Immature natural killer cell (primary cell): ENCODE measurements around the gene TNFAIP8L2. TPM values are rescaled to one million over a fixed set of nuclear protein-coding genes. Genes with fewer than 3 reads are reported as not detected.

Experiments used
- DNase-seq, 3 donors: peaks; one replicate each; pipeline ENCODE4 v3.0.0; 2022; ENCODE audit warnings: mixed read lengths in 1 of 3
- H3K27ac Mint-ChIP-seq, 6 donors: one replicate each; pipeline ENCODE4 v1.8.0; 2020; ENCODE audit warnings: mixed read lengths in 6 of 6, mild to moderate bottlenecking in 5 of 6, inconsistent platforms in 4 of 6, moderate library complexity in 3 of 6
- H3K27me3 Mint-ChIP-seq, 3 donors: one replicate each; pipeline ENCODE4 v1.8.0; 2020 to 2021; ENCODE audit warnings: low read depth in 3 of 3, mild to moderate bottlenecking in 3 of 3, mixed read lengths in 3 of 3, moderate library complexity in 3 of 3, inconsistent platforms in 1 of 3
- H3K36me3 Mint-ChIP-seq, 3 donors: one replicate each; pipeline ENCODE4 v1.8.0; 2020; ENCODE audit warnings: mixed read lengths in 3 of 3, inconsistent platforms in 2 of 3, mild to moderate bottlenecking in 2 of 3
- H3K4me1 Mint-ChIP-seq, 2 donors: one replicate each; pipeline ENCODE4 v1.8.0; 2020; ENCODE audit warnings: inconsistent platforms in 2 of 2, mild to moderate bottlenecking in 2 of 2, mixed read lengths in 2 of 2, moderate library complexity in 1 of 2
- H3K4me3 Mint-ChIP-seq, 5 donors: one replicate each; pipeline ENCODE4 v1.8.0; 2020; ENCODE audit warnings: mild to moderate bottlenecking in 5 of 5, mixed read lengths in 5 of 5, inconsistent platforms in 3 of 5, moderate library complexity in 3 of 5
- H3K9me3 Mint-ChIP-seq, 6 donors: one replicate each; pipeline ENCODE4 v1.8.0; 2020; ENCODE audit warnings: mild to moderate bottlenecking in 6 of 6, mixed read lengths in 6 of 6, inconsistent platforms in 4 of 6, moderate library complexity in 3 of 6
- polyA plus RNA-seq, 3 donors: library from polyadenylated mRNA; unstranded; fragments of 300-500 nt; fragmentation: Illumina TruSeq; gene quantifications; one replicate each; pipeline ENCODE4 v1.2.3, GENCODE V29; 2021

TNFAIP8L2 gene
- 10 to 100 TPM; 25.9 to 69.2 (median 32.0) TPM for polyA plus RNA-seq

DNA sequence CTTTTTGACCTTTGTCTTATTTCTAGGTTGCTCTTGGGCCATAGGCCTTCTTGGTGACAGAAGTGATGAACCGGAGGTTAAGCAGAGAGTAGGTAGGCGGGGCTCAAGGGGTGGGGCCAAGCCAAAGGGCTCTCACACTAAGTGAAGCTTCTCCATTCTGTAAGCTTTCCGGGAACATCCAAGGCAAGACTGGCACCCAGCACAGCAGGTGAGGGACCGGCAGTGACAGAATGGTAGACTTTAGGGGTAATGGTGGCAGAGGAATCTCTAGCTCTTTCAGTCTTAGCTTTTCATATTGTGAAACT, at the start of gene TNFAIP8L2:
TNFAIP8L2 (plus strand) TSS at position 135 of the 305 bp plus-strand sequence. CDS start 2,049 bp downstream, outside the sequence.
- DNase-seq = peak; percentile 48 to 60 (median 59)
- H3K36me3 Mint-ChIP-seq = peaks cover 8 to 18% (median 14%) of the 10 kb centered on the region in 3 donors
- H3K9me3 Mint-ChIP-seq = no peaks in the 10 kb centered on the region
- peaks cover 43 to 55% of the 10 kb centered on the region in 2 donors for H3K4me1 Mint-ChIP-seq
- H3K27ac Mint-ChIP-seq = peak within 1 kb of the TSS; percentile 81 to 97 (median 90)
- peak within 1 kb of the TSS; percentile 95 to 99 (median 98) for H3K4me3 Mint-ChIP-seq
- peaks cover 0 to 5% (median 4%) of the 10 kb centered on the region in 3 donors for H3K27me3 Mint-ChIP-seq

DNA sequence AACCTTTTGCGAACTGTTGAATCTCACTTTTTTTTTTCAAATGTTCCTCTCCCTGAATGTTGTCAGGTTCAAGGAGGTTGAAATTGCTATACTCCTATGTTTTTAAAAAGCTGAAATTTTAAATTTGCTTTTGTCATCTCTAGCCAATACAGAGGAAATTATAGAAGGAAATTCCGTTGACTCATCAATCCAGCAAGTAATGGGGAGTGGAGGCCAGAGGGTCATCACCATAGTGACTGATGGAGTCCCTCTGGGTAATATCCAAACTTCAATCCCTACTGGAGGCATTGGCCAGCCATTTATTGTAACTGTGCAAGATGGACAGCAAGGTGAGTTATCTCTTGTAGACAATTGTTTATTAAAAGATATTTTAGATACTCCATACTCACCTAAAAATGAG, 49.6 kb upstream of the TNFAIP8L2 start:
- H3K27ac Mint-ChIP-seq = no peak overlapping the region

DNA sequence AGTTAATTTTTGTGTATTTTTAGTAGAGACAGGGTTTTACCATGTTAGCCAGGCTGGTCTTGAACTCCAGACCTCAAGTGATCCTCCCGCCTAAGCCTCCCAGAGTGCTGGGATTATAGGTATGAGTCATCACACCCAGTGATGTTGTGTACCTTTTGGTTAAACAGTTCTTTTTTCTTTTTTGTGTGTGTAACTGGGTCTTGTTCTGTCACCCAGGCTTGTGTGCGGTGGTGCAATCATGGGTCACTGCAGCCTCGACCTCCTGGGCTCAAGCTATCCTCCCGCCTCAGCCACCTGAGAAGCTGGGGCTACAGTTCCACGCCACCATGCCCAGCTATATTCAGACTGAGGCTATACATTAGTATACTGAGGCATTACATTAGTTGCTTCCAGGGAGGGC, 48.1 kb upstream of the TNFAIP8L2 start:
- Mint-ChIP-seq H3K27ac (no peak overlapping the region), H3K36me3 (peaks cover 8 to 20% (median 11%) of the 10 kb centered on the region in 3 donors), H3K27me3 (peaks cover 0 to 2% (median 0%) of the 10 kb centered on the region in 3 donors)

More for the DNA sequence above, 49.6 kb upstream of the TNFAIP8L2 start:
- Mint-ChIP-seq H3K9me3 (no peaks in the 10 kb centered on the region), H3K4me3 (no peak overlapping the region), H3K36me3 (peaks cover 8 to 20% (median 11%) of the 10 kb centered on the region in 3 donors), H3K4me1 (no peaks in the 10 kb centered on the region), H3K27me3 (peaks cover 0 to 2% (median 0%) of the 10 kb centered on the region in 3 donors)
- no peak for DNase-seq

DNA sequence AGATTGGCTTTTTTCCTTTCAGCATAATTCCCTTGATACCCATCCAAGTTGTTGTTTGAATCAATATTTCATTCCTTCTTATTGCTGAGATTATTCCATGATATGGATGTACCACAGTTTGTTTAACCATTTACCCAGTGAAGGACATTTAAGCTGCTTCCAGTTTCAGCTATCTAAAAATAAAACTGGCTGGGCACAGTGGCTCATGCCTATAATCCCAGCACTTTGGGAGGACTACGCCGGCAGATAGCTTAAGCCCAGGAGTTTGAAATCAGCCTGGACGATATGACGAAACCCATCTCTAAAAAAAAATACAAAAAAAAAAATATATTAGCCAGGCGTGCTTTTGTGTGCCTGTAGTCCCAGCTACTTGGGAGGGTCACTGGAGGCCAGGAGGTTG, 42.6 kb upstream of the TNFAIP8L2 start:
- no peak for DNase-seq
- Mint-ChIP-seq H3K4me1 (no peaks in the 10 kb centered on the region), H3K27ac (no peak overlapping the region), H3K9me3 (no peaks in the 10 kb centered on the region), H3K36me3 (peaks cover 13 to 18% (median 16%) of the 10 kb centered on the region in 3 donors), H3K4me3 (no peak overlapping the region), H3K27me3 (no peaks in the 10 kb centered on the region)

More for the DNA sequence above, 48.1 kb upstream of the TNFAIP8L2 start:
- Mint-ChIP-seq H3K4me1 (no peaks in the 10 kb centered on the region), H3K4me3 (no peak overlapping the region), H3K9me3 (no peaks in the 10 kb centered on the region)
- DNase-seq = no peak

DNA sequence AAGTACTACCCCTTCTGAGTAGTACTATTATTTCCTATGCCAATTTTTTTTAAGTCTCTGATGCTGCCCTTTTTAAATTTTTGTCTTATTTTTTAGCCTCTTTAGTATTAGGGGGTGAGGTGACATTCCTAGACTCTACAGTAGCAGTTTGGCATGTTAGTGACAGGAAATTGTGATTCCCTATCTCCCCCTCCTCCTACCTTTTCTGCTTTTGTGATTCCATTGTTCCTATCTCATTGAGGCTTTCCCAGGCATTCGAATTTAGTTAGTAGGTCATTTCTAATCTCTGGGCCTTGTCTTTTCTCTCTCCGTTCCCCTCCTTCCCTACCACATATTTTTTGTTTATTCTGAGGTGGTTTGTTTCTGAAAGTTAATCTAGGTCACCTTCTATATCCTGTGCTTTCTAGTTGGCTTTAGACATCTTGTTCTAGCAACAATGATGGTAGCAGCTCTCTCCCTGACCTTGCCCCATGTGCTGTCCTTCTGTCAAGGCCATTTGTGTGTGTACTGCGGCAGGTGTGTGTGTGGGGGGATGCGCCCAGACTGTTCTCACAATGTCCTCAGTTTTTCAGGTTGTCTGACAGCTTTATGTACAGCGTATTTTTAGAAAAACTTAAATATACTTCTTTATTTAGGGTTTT, 31.6 kb upstream of the TNFAIP8L2 start:
- H3K36me3 Mint-ChIP-seq = peaks cover 8 to 26% (median 18%) of the 10 kb centered on the region in 3 donors
- H3K4me1 Mint-ChIP-seq = no peaks in the 10 kb centered on the region
- H3K9me3 Mint-ChIP-seq = no peaks in the 10 kb centered on the region
- no peak for DNase-seq
- no peak overlapping the region for H3K4me3 Mint-ChIP-seq
- H3K27me3 Mint-ChIP-seq = peaks cover 0 to 2% (median 0%) of the 10 kb centered on the region in 3 donors
- H3K27ac Mint-ChIP-seq = no peak overlapping the region

DNA sequence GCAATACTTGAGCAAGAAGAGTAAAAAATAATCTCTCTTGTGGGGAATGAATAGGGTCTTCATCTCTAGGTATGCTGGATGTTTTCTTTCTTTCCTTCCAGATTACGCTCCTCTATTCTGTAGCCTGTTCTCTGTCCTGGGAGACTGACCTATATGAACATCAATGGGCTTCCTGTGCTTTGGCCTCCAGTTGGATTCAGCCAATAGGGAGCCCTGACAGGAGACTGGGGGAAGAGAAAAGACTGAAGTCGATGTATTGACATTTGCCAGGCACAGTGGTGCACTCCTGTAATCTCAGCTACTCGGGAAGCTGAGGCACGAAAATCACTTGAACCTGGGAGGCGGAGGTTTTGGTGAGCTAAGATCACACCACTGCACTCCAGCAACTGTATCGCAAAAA, 27.6 kb upstream of the TNFAIP8L2 start:
- Mint-ChIP-seq H3K4me3 (no peak overlapping the region), H3K27me3 (peaks cover under 1 to 4% (median 4%) of the 10 kb centered on the region in 3 donors), H3K9me3 (no peaks in the 10 kb centered on the region), H3K36me3 (peaks cover 4 to 11% (median 10%) of the 10 kb centered on the region in 3 donors), H3K27ac (no peak overlapping the region), H3K4me1 (peaks cover 12 to 13% of the 10 kb centered on the region in 2 donors)
- DNase-seq = no peak

DNA sequence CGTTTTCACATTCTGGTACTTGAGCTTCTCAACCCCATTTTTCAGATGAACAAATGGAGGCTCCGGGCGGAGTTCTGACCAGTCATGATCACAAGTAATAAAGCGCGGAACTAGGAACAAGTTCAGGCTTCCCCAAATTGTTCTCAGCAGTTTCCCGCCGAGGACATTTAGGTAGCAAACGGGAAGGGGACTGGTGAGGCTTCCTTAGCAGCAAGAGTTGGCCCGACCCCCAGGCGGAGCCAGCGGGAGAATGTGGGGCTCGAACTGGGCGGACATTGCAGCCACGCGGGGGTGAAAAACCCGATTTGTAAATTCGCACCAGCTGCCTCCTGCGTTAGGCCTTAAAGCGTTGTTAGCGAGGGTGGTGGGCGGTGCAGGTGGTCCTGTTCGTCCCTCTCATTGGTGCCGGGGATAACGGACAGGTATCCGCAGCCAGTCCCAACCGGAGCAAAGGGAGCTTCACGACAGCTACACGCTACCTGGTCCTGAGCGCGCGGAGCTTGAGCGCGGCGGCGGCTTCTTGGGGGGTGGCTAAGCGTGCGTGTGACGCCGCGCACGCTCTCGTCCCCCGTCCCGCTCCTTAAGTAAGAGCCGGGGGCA, 25.4 kb upstream of the TNFAIP8L2 start:
- peak overlapping the region in 4 of 6 donors; percentile 45 to 74 (median 66) for H3K27ac Mint-ChIP-seq
- H3K27me3 Mint-ChIP-seq = peaks cover 3 to 4% (median 4%) of the 10 kb centered on the region in 3 donors
- H3K36me3 Mint-ChIP-seq = peaks cover 0 to 3% (median 0%) of the 10 kb centered on the region in 3 donors
- H3K4me1 Mint-ChIP-seq = peaks cover 12 to 13% of the 10 kb centered on the region in 2 donors
- DNase-seq = peak; percentile 70 to 74 (median 73)
- peak overlapping the region; percentile 79 to 85 (median 83) for H3K4me3 Mint-ChIP-seq
- H3K9me3 Mint-ChIP-seq = no peaks in the 10 kb centered on the region

DNA sequence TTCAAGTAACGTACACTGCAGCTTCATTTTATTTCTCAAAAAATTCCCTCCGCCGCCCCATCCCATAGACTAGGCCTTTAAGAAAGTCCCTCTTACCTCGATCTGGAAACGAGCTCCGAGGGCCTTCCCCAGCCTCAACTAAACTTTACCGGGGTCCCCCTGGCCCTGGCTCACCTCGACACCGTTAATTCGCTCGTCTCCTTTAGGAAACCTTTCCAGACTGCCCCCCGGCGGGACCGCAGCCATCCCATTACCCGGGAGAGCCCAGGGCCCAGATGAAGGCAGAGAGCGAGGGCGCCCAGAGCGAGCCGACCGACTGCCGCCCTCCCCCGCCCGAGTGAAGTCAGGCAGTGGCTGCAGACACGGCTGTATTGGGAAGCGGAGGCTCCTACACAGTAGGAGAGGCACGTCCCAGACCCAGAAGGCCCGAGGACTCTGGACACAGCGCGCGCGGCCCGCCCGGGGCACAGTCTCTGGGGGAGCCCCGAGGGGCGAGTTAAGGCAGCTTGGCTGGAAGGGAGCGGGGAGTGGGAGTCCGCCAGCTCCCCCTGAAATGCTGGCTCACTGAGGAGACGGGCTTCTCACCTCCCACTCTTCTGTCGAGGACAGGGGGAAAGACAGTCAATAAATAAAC, 24.6 kb upstream of the TNFAIP8L2 start:
- Mint-ChIP-seq H3K4me3 (peak overlapping the region; percentile 79 to 85 (median 83)), H3K9me3 (no peaks in the 10 kb centered on the region), H3K4me1 (peaks cover 12 to 13% of the 10 kb centered on the region in 2 donors), H3K36me3 (peaks cover 0 to 3% (median 0%) of the 10 kb centered on the region in 3 donors), H3K27ac (peak overlapping the region in 2 of 6 donors; percentile 30 to 74), H3K27me3 (peaks cover 3 to 5% (median 4%) of the 10 kb centered on the region in 3 donors)
- DNase-seq = no peak

DNA sequence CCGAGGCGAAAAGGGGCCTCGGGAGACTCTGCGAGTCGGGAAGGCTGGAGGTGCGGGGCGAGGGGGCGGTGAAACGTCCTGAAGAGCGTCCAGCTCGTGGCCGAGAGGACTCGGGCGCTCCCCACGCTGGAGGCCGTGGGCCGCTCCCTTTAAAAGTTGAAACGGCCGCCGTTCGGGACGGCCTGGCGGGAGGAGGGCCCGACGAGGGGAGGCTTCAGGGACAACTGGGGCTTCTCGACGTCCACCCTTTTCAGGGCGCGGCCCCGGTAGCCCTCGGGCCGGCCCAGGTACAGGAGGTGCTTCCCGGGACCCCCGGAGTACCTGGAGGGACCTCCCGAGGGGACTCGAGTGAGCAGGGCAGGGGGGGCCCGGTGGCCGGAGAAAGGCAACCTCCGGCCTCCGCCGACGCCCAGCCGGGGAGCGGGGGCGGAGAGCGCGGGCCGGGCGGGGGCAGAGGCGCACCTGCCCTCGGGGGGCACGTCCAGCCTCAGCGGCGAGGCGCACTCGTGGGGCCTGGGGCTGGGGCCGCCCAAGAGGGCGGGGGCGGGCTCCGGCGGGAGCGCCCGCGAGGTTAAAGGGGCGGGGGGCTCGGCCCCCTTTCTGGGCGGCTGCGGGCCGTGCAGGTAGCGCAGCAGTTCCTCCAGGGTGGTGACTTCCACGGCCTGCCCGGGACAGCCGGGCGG, 24.0 kb upstream of the TNFAIP8L2 start:
- Mint-ChIP-seq H3K27ac (no peak overlapping the region), H3K9me3 (no peaks in the 10 kb centered on the region), H3K4me3 (no peak overlapping the region), H3K27me3 (peaks cover 3 to 5% (median 4%) of the 10 kb centered on the region in 3 donors), H3K4me1 (peaks cover 12 to 13% of the 10 kb centered on the region in 2 donors), H3K36me3 (peaks cover 0 to 3% (median 0%) of the 10 kb centered on the region in 3 donors)
- no peak for DNase-seq

DNA sequence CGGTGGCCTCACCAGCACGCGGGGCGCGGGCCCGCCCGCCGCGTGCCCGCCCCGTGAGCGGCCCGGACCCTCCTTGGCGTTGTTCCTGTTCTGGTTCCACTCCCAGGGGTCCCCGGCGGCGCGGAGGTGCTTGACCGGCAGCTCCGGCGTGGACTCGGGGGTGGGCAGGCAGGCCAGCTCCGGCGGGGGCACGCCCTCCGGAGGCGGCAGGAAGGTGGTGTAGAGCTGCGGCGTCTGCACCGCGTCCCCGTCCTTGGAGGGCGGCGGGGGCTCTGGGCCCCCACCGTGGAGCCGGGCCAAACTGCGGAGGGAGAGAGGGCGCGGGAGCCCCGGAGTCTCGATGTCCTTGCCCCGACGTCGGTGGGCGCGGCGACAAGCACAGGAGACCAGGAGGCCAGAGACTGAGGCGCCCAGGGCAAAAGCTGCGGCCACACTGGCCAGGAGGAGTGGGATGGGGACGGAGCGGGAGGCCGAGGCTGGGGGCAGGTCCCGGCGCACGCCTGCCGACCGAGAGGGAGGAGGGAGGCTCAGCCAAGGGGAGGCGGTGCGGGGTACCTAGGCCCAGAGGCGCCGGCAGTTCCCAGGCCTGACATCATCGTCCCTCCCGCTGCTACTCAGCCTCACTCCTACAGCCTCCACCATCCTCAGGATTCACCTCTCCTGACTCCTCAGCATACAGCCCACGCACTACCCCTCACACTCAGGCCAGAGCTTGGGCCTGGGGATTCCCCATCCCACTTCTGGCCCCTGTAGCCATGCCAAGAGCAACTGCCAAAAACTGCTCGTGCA, 23.2 kb upstream of the TNFAIP8L2 start:
- no peak overlapping the region for H3K27ac Mint-ChIP-seq
- no peaks in the 10 kb centered on the region for H3K9me3 Mint-ChIP-seq
- H3K4me3 Mint-ChIP-seq = peak overlapping the region in 1 of 5 donors; percentile 75

DNA sequence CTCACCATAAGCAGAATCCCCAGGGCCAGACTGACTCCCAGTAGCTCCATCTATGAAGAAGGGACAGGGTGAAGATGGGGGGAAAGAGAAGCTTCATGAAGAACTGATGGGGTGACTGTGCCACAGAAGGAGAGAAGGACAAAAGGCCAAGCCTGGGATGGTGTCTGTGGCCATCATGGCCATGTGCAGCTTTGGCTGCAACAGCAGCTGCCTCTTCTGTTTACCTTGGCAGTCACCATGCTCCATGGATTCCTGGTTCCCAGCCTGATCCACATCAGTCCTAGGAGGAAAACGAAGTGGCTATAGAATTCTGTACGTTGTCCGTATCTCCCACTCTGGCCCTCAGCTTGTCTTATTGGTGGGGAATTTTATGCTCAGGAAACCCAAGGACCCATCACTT, 22.1 kb upstream of the TNFAIP8L2 start:
- no peak overlapping the region for H3K27ac Mint-ChIP-seq
- no peaks in the 10 kb centered on the region for H3K9me3 Mint-ChIP-seq
- H3K36me3 Mint-ChIP-seq = no peaks in the 10 kb centered on the region
- no peak overlapping the region for H3K4me3 Mint-ChIP-seq
- H3K27me3 Mint-ChIP-seq = peaks cover 3 to 4% (median 3%) of the 10 kb centered on the region in 3 donors
- no peak for DNase-seq
- peaks cover 12 to 13% of the 10 kb centered on the region in 2 donors for H3K4me1 Mint-ChIP-seq

More for the DNA sequence above, 23.2 kb upstream of the TNFAIP8L2 start:
- Mint-ChIP-seq H3K36me3 (peaks cover 0 to 3% (median 0%) of the 10 kb centered on the region in 3 donors), H3K4me1 (peaks cover 12 to 13% of the 10 kb centered on the region in 2 donors), H3K27me3 (peaks cover 3 to 4% (median 3%) of the 10 kb centered on the region in 3 donors)
- no peak for DNase-seq

DNA sequence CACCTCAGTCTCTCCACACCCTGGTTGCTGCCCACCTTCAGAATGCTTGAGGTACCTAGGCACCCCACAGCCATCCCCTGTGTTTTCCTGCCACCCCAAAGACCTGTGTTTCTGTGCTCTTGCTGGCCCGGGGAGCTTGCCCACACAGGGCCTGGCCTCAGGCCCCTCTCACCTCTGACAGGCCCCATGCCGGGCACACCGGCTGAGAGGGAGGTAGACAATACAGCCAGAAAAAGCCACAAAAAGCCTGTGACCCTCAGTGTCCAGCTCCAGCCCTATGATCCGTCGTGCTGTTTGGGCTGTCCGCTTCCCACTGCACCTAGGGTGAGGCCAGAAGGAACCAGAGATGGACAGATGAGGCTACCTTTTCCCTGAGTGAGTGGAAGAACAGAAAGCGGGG, 21.5 kb upstream of the TNFAIP8L2 start:
- H3K36me3 Mint-ChIP-seq = no peaks in the 10 kb centered on the region
- no peak overlapping the region for H3K27ac Mint-ChIP-seq
- H3K27me3 Mint-ChIP-seq = peaks cover 3 to 4% (median 3%) of the 10 kb centered on the region in 3 donors
- H3K9me3 Mint-ChIP-seq = no peaks in the 10 kb centered on the region
- DNase-seq = no peak
- no peak overlapping the region for H3K4me3 Mint-ChIP-seq
- peaks cover 12 to 13% of the 10 kb centered on the region in 2 donors for H3K4me1 Mint-ChIP-seq
